A549 (cell line): ENCODE data around the gene PPP6R1. TPM values are rescaled to one million over a fixed set of nuclear protein-coding genes. Genes with fewer than 3 reads are reported as not detected.

Source experiments
- ATAC-seq, 2 experiments: fragments of 200-7000 bp in 1 of 2; fragments of >200 bp in 1 of 2; cut with Nextera tagmentation in 1 of 2; cut with Tn5 transposase in 1 of 2; 3 replicates each; pipeline versions ENCODE4 v1.8.0 to v1.9.1; 2018 to 2020; ENCODE audit warnings: mild to moderate bottlenecking in 1 of 2, moderate library complexity in 1 of 2
- CTCF ChIA-PET: fragments of 300-600 bp; sonication (Branson Sonifier 250); formaldehyde crosslinking; extraction: SDS; loops from one replicate; lab custom pipeline; 2021; ENCODE audit warnings: antibody characterized with exemption, inconsistent platforms; lab: Yijun Ruan, JAX
- POLR2A ChIA-PET: fragments of 350-600 bp; formaldehyde crosslinking; extraction: SDS; loops from one replicate; lab custom pipeline; 2021; ENCODE audit warnings: antibody characterized with exemption, inconsistent platforms; lab: Yijun Ruan, JAX
- DNase-seq, 2 experiments: peaks; one replicate each; pipeline versions ENCODE4 v3.0.0 to v3.0.0-alpha.2; 2011 to 2016; ENCODE audit warnings: low read depth in 1 of 2, low spot score in 1 of 2
- FAIRE-seq: peaks from 2 replicates; lab custom pipeline; 2011; peaks lifted over from hg19 to GRCh38; lab: Jason Lieb, UNC
- H3K27ac ChIP-seq, 2 experiments: fragments of >200 bp; sonication (Bioruptor Twin); formaldehyde crosslinking; 3 replicates each; pipeline ENCODE4 v1.5.1; 2016 to 2017
- H3K4me1 ChIP-seq: fragments of >200 bp; sonication (Bioruptor Twin); formaldehyde crosslinking; 3 replicates; pipeline ENCODE4 v1.6.1; 2016
- H3K4me2 ChIP-seq: fragments of >200 bp; sonication (Bioruptor Twin); formaldehyde crosslinking; 3 replicates; pipeline ENCODE4 v1.6.1; 2016
- H3K4me3 ChIP-seq: fragments of >200 bp; sonication (Bioruptor Twin); formaldehyde crosslinking; 3 replicates; pipeline ENCODE4 v1.5.1; 2016
- H3K9me3 ChIP-seq: fragments of >200 bp; sonication (Bioruptor Twin); formaldehyde crosslinking; 3 replicates; pipeline ENCODE4 v1.6.1; 2016
- BCL3 ChIP-seq: fragments of >200 bp; sonication (Bioruptor Twin); formaldehyde crosslinking; IDR thresholded peaks from 3 replicates; pipeline ENCODE4 v1.6.1; 2016
- CHD2 ChIP-seq: fragments of 150-350 bp; IDR thresholded peaks from 2 replicates; pipeline ENCODE4 v1.6.1; 2014; ENCODE audit warnings: low read length; ENCODE audit not compliant: partially characterized antibody
- CHD4 ChIP-seq: fragments of 200-600 bp; sonication (generic); IDR thresholded peaks from 2 replicates; pipeline ENCODE4 v1.6.1; 2016; ENCODE audit warnings: antibody characterized with exemption, mild to moderate bottlenecking, borderline replicate concordance
- CTCF ChIP-seq: fragments of >200 bp; sonication (Bioruptor Twin); formaldehyde crosslinking; IDR thresholded peaks from 3 replicates; pipeline ENCODE4 v1.5.1; 2016
- EHF ChIP-seq: fragments of 250-450 bp; sonication (Bioruptor Pico); IDR thresholded peaks from 2 replicates; pipeline ENCODE4 v1.5.0; 2020; ENCODE audit warnings: mild to moderate bottlenecking
- ELK1 ChIP-seq: fragments of 150-350 bp; IDR thresholded peaks from 2 replicates; pipeline ENCODE4 v1.6.1; 2014; ENCODE audit warnings: low read depth, mild to moderate bottlenecking, low read length
- FOSB ChIP-seq: fragments of 250-450 bp; sonication (Bioruptor Pico); IDR thresholded peaks from 2 replicates; pipeline ENCODE4 v1.5.0; 2020; ENCODE audit warnings: mild to moderate bottlenecking, moderate library complexity
- FOXS1 ChIP-seq: fragments of 250-450 bp; sonication (Bioruptor Pico); IDR thresholded peaks from 2 replicates; pipeline ENCODE4 v1.5.0; 2020; ENCODE audit warnings: mild to moderate bottlenecking, moderate library complexity
- HDAC2 ChIP-seq: fragments of 200-600 bp; sonication (generic); IDR thresholded peaks from 2 replicates; pipeline ENCODE4 v1.6.1; 2016
- HES2 ChIP-seq: fragments of >200 bp; sonication (Bioruptor Twin); formaldehyde crosslinking; IDR thresholded peaks from 2 replicates; pipeline ENCODE4 v1.6.1; 2016
- HMGXB4 ChIP-seq: fragments of 250-450 bp; sonication (Bioruptor Pico); IDR thresholded peaks from 2 replicates; pipeline ENCODE4 v1.5.0; 2021; ENCODE audit warnings: mild to moderate bottlenecking, moderate library complexity, borderline replicate concordance
- HOXB13 ChIP-seq: fragments of 250-450 bp; sonication (Bioruptor Pico); IDR thresholded peaks from 2 replicates; pipeline ENCODE4 v1.5.0; 2020; ENCODE audit warnings: low read depth, mild to moderate bottlenecking, moderate library complexity
- KDM1A ChIP-seq: fragments of 200-600 bp; sonication (generic); IDR thresholded peaks from 2 replicates; pipeline ENCODE4 v1.6.1; 2016; ENCODE audit warnings: low read depth, mild to moderate bottlenecking
- KDM5A ChIP-seq: fragments of 200-600 bp; sonication (generic); IDR thresholded peaks from 2 replicates; pipeline ENCODE4 v1.6.1; 2016; ENCODE audit warnings: antibody characterized with exemption, mild to moderate bottlenecking
- MAX ChIP-seq: IDR thresholded peaks from 2 replicates; pipeline ENCODE4 v1.6.1; 2012
- MAZ ChIP-seq: fragments of 150-350 bp; IDR thresholded peaks from 2 replicates; pipeline ENCODE4 v1.6.1; 2014; ENCODE audit warnings: antibody characterized with exemption, low read depth, low read length, borderline replicate concordance
- NFE2L2 ChIP-seq: fragments of 150-350 bp; conservative IDR thresholded peaks from 2 replicates; pipeline ENCODE4 v1.6.1; 2014; ENCODE audit warnings: low read length
- NPAS2 ChIP-seq: fragments of 250-450 bp; sonication (Bioruptor Pico); IDR thresholded peaks from 2 replicates; pipeline ENCODE4 v1.8.0; 2022; ENCODE audit warnings: mild to moderate bottlenecking, moderate library complexity, borderline replicate concordance
- PBX3 ChIP-seq: IDR thresholded peaks from 2 replicates; pipeline ENCODE4 v1.6.1; 2012
- PHF8 ChIP-seq: fragments of 200-600 bp; sonication (generic); IDR thresholded peaks from 2 replicates; pipeline ENCODE4 v1.6.1; 2016; ENCODE audit warnings: low read depth, mild to moderate bottlenecking, antibody characterized with exemption, moderate library complexity, borderline replicate concordance
- RAD21 ChIP-seq, 2 experiments: fragments of >200 bp in 1 of 2; sonication (Bioruptor Twin) in 1 of 2; formaldehyde crosslinking in 1 of 2; IDR thresholded peaks in 1 of 2; conservative IDR thresholded peaks in 1 of 2; 2 replicates in 1 of 2; 3 replicates in 1 of 2; pipeline ENCODE4 v1.6.1; 2012 to 2018; ENCODE audit warnings: inconsistent platforms in 1 of 2
- RARB ChIP-seq: fragments of 250-450 bp; sonication (Bioruptor Pico); IDR thresholded peaks from 2 replicates; pipeline ENCODE4 v1.8.0; 2021; ENCODE audit warnings: mild to moderate bottlenecking, moderate library complexity
- RNF2 ChIP-seq: fragments of 200-600 bp; sonication (generic); IDR thresholded peaks from 2 replicates; pipeline ENCODE4 v1.6.1; 2016; ENCODE audit warnings: low read depth, mild to moderate bottlenecking, antibody characterized with exemption, moderate library complexity, borderline replicate concordance
- TP53 ChIP-seq: fragments of 250-450 bp; sonication (Bioruptor Pico); IDR thresholded peaks from 2 replicates; pipeline ENCODE4 v1.5.0; 2021; ENCODE audit warnings: mild to moderate bottlenecking, moderate library complexity
- ZC3H11A ChIP-seq: fragments of 450-650 bp; IDR thresholded peaks from 2 replicates; pipeline ENCODE4 v1.6.1; 2014; ENCODE audit warnings: antibody characterized with exemption, mild to moderate bottlenecking
- ZNF302 ChIP-seq: fragments of 250-450 bp; sonication (Bioruptor Pico); IDR thresholded peaks from 2 replicates; pipeline ENCODE4 v1.9.0; 2021; ENCODE audit warnings: inconsistent platforms, mild to moderate bottlenecking, moderate library complexity
- WGBS: methylation state at CpG from one replicate; pipeline ENCODE4 v1.1.6; 2017; ENCODE audit errors: missing lambda C conversion rate; 5-methylcytosine and 5-hydroxymethylcytosine counted together
- polyA plus RNA-seq, 4 experiments: library from polyadenylated mRNA; depleted of rRNA in 3 of 4; stranded (reverse); fragments of >200 nt; fragmentation: RNase III in 1 of 4; extraction: RNeasy Plus Mini Kit Qiagen cat#74134 plus additional on column Dnase treatment in 1 of 4; gene quantifications; 2 replicates in 3 of 4; 3 replicates in 1 of 4; pipeline ENCODE4 v1.2.3, GENCODE V29; 2011 to 2017

The PPP6R1 gene
- polyA plus RNA-seq, 2 of the 4 experiments (the other 2 are of a cell fraction): 42.9 to 78.0 TPM

GRCh38 chr19:55231391-55232285, 27.2 kb downstream of the PPP6R1 start:
- Histone ChIP-seq H3K4me3 (no peak overlapping the region), H3K4me1 (peaks cover 19% of the 10 kb centered on the region), H3K4me2 (no peak overlapping the region), H3K9me3 (no peaks in the 10 kb centered on the region), H3K27ac (no peak overlapping the region)
- no peak for FAIRE-seq
- 92% methylated on average over 25 of the region's 30 CpGs for WGBS
- no peak for ATAC-seq
- ChIA-PET CTCF (interaction anchor here (0.5 to 1.8 kb wide), 7 partner anchors 10 to 272 kb away, joined by 3 to 5 read pairs (median 4); partner anchors contain the start of gene DNAAF3), POLR2A (no interaction called here)
- TF ChIP-seq RAD21 (conservative IDR thresholded peaks at IDR 0.05 in 1 of 2, IDR thresholded peaks at IDR 0.05 in 1 of 2) (no peak), MAX (no peak), ZNF302 (CRISPR knock-in tag) (no peak), FOSB (CRISPR knock-in tag) (no peak), TP53 (CRISPR knock-in tag) (no peak), ZC3H11A (no peak), BCL3 (no peak), NFE2L2 (no peak), ELK1 (no peak)
- DNase-seq: no peak

- Histone ChIP-seq H3K9me3 (no peaks in the 10 kb centered on the region), H3K4me2 (no peak overlapping the region), H3K4me1 (peaks cover 19% of the 10 kb centered on the region), H3K4me3 (no peak overlapping the region), H3K27ac (no peak overlapping the region)
- ChIA-PET POLR2A (no interaction called here), CTCF (interaction anchor here (1.1 to 1.9 kb wide), 4 partner anchors 8 to 273 kb away, joined by 3 to 6 read pairs (median 4); no protein-coding TSS in a partner anchor)
- DNase-seq (no peak), ATAC-seq (no peak), FAIRE-seq (no peak)
- TF ChIP-seq HMGXB4 (CRISPR knock-in tag) (no peak), KDM1A (no peak), FOXS1 (CRISPR knock-in tag) (no peak), KDM5A (no peak), NPAS2 (CRISPR knock-in tag) (no peak), CHD4 (no peak), RARB (CRISPR knock-in tag) (no peak), MAZ (no peak), PHF8 (no peak), RNF2 (no peak), EHF (CRISPR knock-in tag) (no peak), RAD21 (conservative IDR thresholded peaks at IDR 0.05 in 1 of 2, IDR thresholded peaks at IDR 0.05 in 1 of 2) (no peak), CTCF (no peak), HOXB13 (no peak), HDAC2 (no peak), PBX3 (no peak), HES2 (no peak), CHD2 (no peak)
- 88% methylated on average over 12 of the region's 13 CpGs for WGBS
Observed at GRCh38 chr19:55230780-55231179, 28.0 kb downstream of the PPP6R1 start.
